HCT116 (cell line): ENCODE results near the gene HMGA1. TPM values are rescaled to one million over a fixed set of nuclear protein-coding genes. Genes with fewer than 3 reads are reported as not detected.

ENCODE experiments used
- ATAC-seq: fragments of 200-7000 bp; cut with Tn5 transposase; 2 replicates; pipeline ENCODE4 v1.9.1; 2020; ENCODE audit warnings: mild to moderate bottlenecking, moderate library complexity
- BruUV-seq: library from RNA; stranded (reverse); fragments of 400-500 nt; replicated peaks from 2 replicates; lab custom pipeline; 2021; lab: Mats Ljungman, UMichigan
- CTCF ChIA-PET: fragments of 300-600 bp; sonication (Branson Sonifier 250); formaldehyde crosslinking; loops from one replicate; lab custom pipeline; 2021; ENCODE audit warnings: antibody characterized with exemption; lab: Charles Lee
- POLR2A ChIA-PET: fragments of 300-600, 350-600 bp; sonication (Branson Sonifier 250); formaldehyde crosslinking; loops from one replicate; lab custom pipeline; 2021; ENCODE audit warnings: antibody characterized with exemption; lab: Charles Lee
- RAD21 ChIA-PET, 2 experiments: fragments of 300-600 bp; sonication (Branson Sonifier 250); formaldehyde crosslinking; loops; one replicate each; lab custom pipeline; 2023; ENCODE audit warnings: low total read pairs in 2 of 2; ENCODE audit not compliant: uncharacterized antibody in 2 of 2, unreplicated experiment in 2 of 2, low non-redundant PET in 1 of 2; lab: Charles Lee
- DNase-seq: peaks from one replicate; pipeline ENCODE4 v3.0.0-alpha.2; 2010; ENCODE audit warnings: low read depth, low spot score
- H2AFZ ChIP-seq: fragments of 200-600 bp; shearing (Covaris generic), sonication (generic); 2 replicates; pipeline ENCODE4 v1.6.1; 2017; ENCODE audit warnings: low read depth, mixed run types, mixed read lengths, antibody characterized with exemption, low read length; ENCODE audit not compliant: poor library complexity, severe bottlenecking
- H3K27ac ChIP-seq: 2 replicates; pipeline ENCODE4 v1.5.1; 2012; ENCODE audit warnings: low read depth, low read length
- H3K27me3 ChIP-seq: fragments of 200-600 bp; sonication (generic); 2 replicates; pipeline ENCODE4 v1.6.1; 2016; ENCODE audit warnings: mixed run types, low read length, mixed read lengths; ENCODE audit not compliant: insufficient read depth
- H3K36me3 ChIP-seq, 2 experiments: fragments of 200-500 bp in 1 of 2; fragments of 200-600 bp in 1 of 2; sonication (Bioruptor generic) in 1 of 2; sonication (generic) in 1 of 2; 2 replicates each; pipeline versions ENCODE4 v1.5.1 to v1.6.1; 2014 to 2016; ENCODE audit warnings: low read length in 2 of 2, inconsistent platforms in 1 of 2, mixed read lengths in 1 of 2, mixed run types in 1 of 2; ENCODE audit not compliant: insufficient read depth in 2 of 2, control insufficient read depth in 1 of 2
- H3K4me1 ChIP-seq, 2 experiments: fragments of 200-600 bp in 1 of 2; sonication (generic) in 1 of 2; 2 replicates each; pipeline versions ENCODE4 v1.5.1 to v1.6.1; 2012 to 2017; ENCODE audit warnings: low read length in 2 of 2, inconsistent platforms in 1 of 2, mild to moderate bottlenecking in 1 of 2, mixed read lengths in 1 of 2, mixed run types in 1 of 2, moderate library complexity in 1 of 2; ENCODE audit not compliant: insufficient read depth in 2 of 2, control insufficient read depth in 1 of 2
- H3K4me2 ChIP-seq: fragments of 200-600 bp; sonication (generic); 2 replicates; pipeline ENCODE4 v1.6.1; 2017; ENCODE audit warnings: mixed run types, low read length, mixed read lengths
- H3K4me3 ChIP-seq, 2 experiments: fragments of 200-600 bp in 1 of 2; sonication (generic) in 1 of 2; replicated peaks in 1 of 2; 2 replicates each; pipeline ENCODE4 v1.5.1; 2011 to 2016; ENCODE audit warnings: low read length in 2 of 2, control low read depth in 1 of 2, low read depth in 1 of 2, mild to moderate bottlenecking in 1 of 2, mixed read lengths in 1 of 2, mixed run types in 1 of 2
- H3K79me2 ChIP-seq: fragments of 200-600 bp; sonication (generic); 2 replicates; pipeline ENCODE4 v1.6.1; 2017; ENCODE audit warnings: mild to moderate bottlenecking, mixed run types, low read length, moderate library complexity, mixed read lengths; ENCODE audit not compliant: insufficient read depth
- H3K9ac ChIP-seq: fragments of 200-600 bp; sonication (generic); 2 replicates; pipeline ENCODE4 v1.6.1; 2016; ENCODE audit warnings: low read length, mixed read lengths
- H3K9me2 ChIP-seq: fragments of 200-600 bp; sonication (generic), shearing (Covaris generic); 2 replicates; pipeline ENCODE4 v1.6.1; 2017; ENCODE audit warnings: mixed run types, mild to moderate bottlenecking, moderate library complexity; ENCODE audit not compliant: insufficient read depth
- H3K9me3 ChIP-seq, 2 experiments: fragments of 200-500 bp in 1 of 2; fragments of 200-600 bp in 1 of 2; sonication (Bioruptor generic) in 1 of 2; sonication (generic) in 1 of 2; 2 replicates each; pipeline ENCODE4 v1.6.1; 2014 to 2017; ENCODE audit warnings: low read length in 2 of 2, mixed read lengths in 2 of 2, inconsistent platforms in 1 of 2, low read depth in 1 of 2, mild to moderate bottlenecking in 1 of 2, mixed run types in 1 of 2, moderate library complexity in 1 of 2; ENCODE audit not compliant: control insufficient read depth in 1 of 2, insufficient read depth in 1 of 2
- H4K20me1 ChIP-seq: fragments of 200-600 bp; sonication (generic), shearing (Covaris generic); 2 replicates; pipeline ENCODE4 v1.6.1; 2017; ENCODE audit warnings: mixed run types, mild to moderate bottlenecking, moderate library complexity; ENCODE audit not compliant: insufficient read depth
- CBX3 ChIP-seq: IDR thresholded peaks from 2 replicates; pipeline ENCODE4 v1.6.1; 2012; ENCODE audit warnings: low read depth
- CEBPB ChIP-seq: IDR thresholded peaks from 2 replicates; pipeline ENCODE4 v1.6.1; 2012; ENCODE audit warnings: low read depth
- CTCF ChIP-seq, 3 experiments: fragments of 200-600 bp in 1 of 3; sonication (generic) in 1 of 3; IDR thresholded peaks in 2 of 3; conservative IDR thresholded peaks in 1 of 3; 2 replicates each; pipeline ENCODE4 v1.5.1; 2012 to 2017; ENCODE audit warnings: low read depth in 2 of 3, low read length in 2 of 3, antibody characterized with exemption in 1 of 3, borderline replicate concordance in 1 of 3, control low read depth in 1 of 3, mild to moderate bottlenecking in 1 of 3, mixed read lengths in 1 of 3, mixed run types in 1 of 3, moderate library complexity in 1 of 3; ENCODE audit not compliant: insufficient read depth in 1 of 3
- EZH2phosphoT487 ChIP-seq: fragments of 200-600 bp; IDR thresholded peaks from 2 replicates; pipeline ENCODE4 v1.6.1; 2018; ENCODE audit warnings: antibody characterized with exemption, borderline replicate concordance
- POLR2A ChIP-seq: IDR thresholded peaks from 2 replicates; pipeline ENCODE4 v1.7.0; 2011; ENCODE audit warnings: borderline replicate concordance; ENCODE audit not compliant: insufficient read depth, insufficient read length; ENCODE audit errors: extremely low read depth
- POLR2AphosphoS5 ChIP-seq: IDR thresholded peaks from 2 replicates; pipeline ENCODE4 v1.6.1; 2011; ENCODE audit warnings: mild to moderate bottlenecking, low read depth, low read length, moderate library complexity
- TCF7L2 ChIP-seq: IDR thresholded peaks from 2 replicates; pipeline ENCODE4 v1.7.0; 2011; ENCODE audit warnings: borderline replicate concordance, inconsistent platforms; ENCODE audit not compliant: insufficient read depth, insufficient read length; ENCODE audit errors: extremely low read depth
- YY1 ChIP-seq: IDR thresholded peaks from 2 replicates; pipeline ENCODE4 v1.6.1; 2011; ENCODE audit warnings: low read length, low read depth, moderate library complexity, mild to moderate bottlenecking; ENCODE audit not compliant: insufficient replicate concordance; ENCODE audit errors: extremely low read depth
- ZBTB33 ChIP-seq: IDR thresholded peaks from 2 replicates; pipeline ENCODE4 v1.6.1; 2011; ENCODE audit warnings: mild to moderate bottlenecking, low read length, moderate library complexity; ENCODE audit not compliant: insufficient replicate concordance; ENCODE audit errors: extremely low read depth
- ZFX ChIP-seq: fragments of 450-650 bp; IDR thresholded peaks from 2 replicates; pipeline ENCODE4 v1.6.1; 2017
- ZNF274 ChIP-seq: fragments of 200-500 bp; sonication (Bioruptor generic); IDR thresholded peaks from 2 replicates; pipeline ENCODE4 v1.6.1; 2014; ENCODE audit warnings: mild to moderate bottlenecking, low read depth, low read length, inconsistent platforms
- intact Hi-C: fragments of 100-400 bp; cut with micrococcal nuclease; formaldehyde crosslinking; loops from 2 replicates; pipeline ENCODE4 v1.10.0; 2022
- total RNA-seq: library from RNA; stranded (reverse); gene quantifications from one replicate; pipeline ENCODE4 v1.2.1, GENCODE V29; 2021; ENCODE audit not compliant: unreplicated experiment

Gene HMGA1
- total RNA-seq, 1 experiment from 2014 or later, result 2,459 TPM

GRCh38 chr6:34248198-34248726, 11.6 kb downstream of the HMGA1 start:
- BruUV-seq, result TSS peak; percentile 67
- H3K4me1 ChIP-seq, result peaks cover 32 to 66% of the 10 kb centered on the region in 2 experiments
- POLR2A ChIA-PET, result interaction anchor here (1.0 to 4.9 kb wide), 9 partner anchors 8 to 212 kb away, joined by 3 to 38 read pairs (median 8); partner anchors contain the start of gene HMGA1

GRCh38 chr6:34248727-34249468, 12.2 kb downstream of the HMGA1 start, which contains the start of gene SMIM29:
Gene SMIM29 (minus strand): TSS chr6:34249006. CDS start chr6:34247791, 1,215 bp downstream.
- Histone ChIP-seq H3K9me2 (no peaks in the 10 kb centered on the region), H3K27me3 (no peaks in the 10 kb centered on the region), H3K9ac (peak within 1 kb of the TSS; percentile 81), H4K20me1 (no peaks in the 10 kb centered on the region), H3K79me2 (peaks cover 5% of the 10 kb centered on the region; the same call in 1 of the 2 replicates), H3K4me3 (peak within 1 kb of the TSS; percentile 80 to 87), H3K36me3 (peaks cover 0 to 9% of the 10 kb centered on the region in 2 experiments; a peak in 1 of 4 replicates), H3K4me1 (peaks cover 26 to 60% of the 10 kb centered on the region in 2 experiments), H3K4me2 (peak within 1 kb of the TSS; percentile 100), H3K27ac (peak within 1 kb of the TSS; percentile 95), H2AFZ (no peak within 1 kb of the TSS), H3K9me3 (no peaks in the 10 kb centered on the region)
- no TSS peak for BruUV-seq
- POLR2A ChIA-PET, result interaction anchor here (0.9 to 4.9 kb wide), 10 partner anchors 9 to 177 kb away, joined by 3 to 38 read pairs (median 6); partner anchors contain the start of genes HMGA1 and RPS10
- ATAC-seq (peak; percentile 60), DNase-seq (peak; percentile 89)
- intact Hi-C loops, result loop anchor here (1.0 to 2.0 kb wide), 3 partner anchors 144 to 360 kb away; partner anchors contain the start of gene NUDT3
- CTCF ChIA-PET, result interaction anchor here (0.6 to 4.9 kb wide), 9 partner anchors 53 to 891 kb away, joined by 3 to 69 read pairs (median 7); no protein-coding TSS in a partner anchor
- RAD21 ChIA-PET, result interaction anchor here (0.5 to 1.9 kb wide), 9 partner anchors 53 to 361 kb away, joined by 3 to 7 read pairs (median 3); no protein-coding TSS in a partner anchor
- TF ChIP-seq CTCF (IDR thresholded peaks at IDR 0.05 in 2 of 3, conservative IDR thresholded peaks at IDR 0.05 in 1 of 3; ENCODE audit: borderline replicate concordance in 1 of 3, insufficient read depth in 1 of 3, low read depth in 2 of 3, low read length in 2 of 3) (peak in 2 of 3 experiments; percentile 71 to 84; a peak in 4 of 6 replicates), POLR2A (no peak), ZBTB33 (peak; percentile 9), ZFX (peak; percentile 51), EZH2phosphoT487 (no peak), TCF7L2 (peak; percentile 98), POLR2AphosphoS5 (peak; percentile 66)

More at GRCh38 chr6:34248198-34248726, 11.6 kb downstream of the HMGA1 start:
- no peaks in the 10 kb centered on the region for H3K9me3 ChIP-seq
- ChIA-PET CTCF (interaction anchor here (1.0 to 4.9 kb wide), 5 partner anchors 53 to 892 kb away, joined by 3 to 69 read pairs (median 7); no protein-coding TSS in a partner anchor), RAD21 (interaction anchor here (0.6 to 1.9 kb wide), 3 partner anchors 52 to 167 kb away, joined by 3 to 7 read pairs (median 5); no protein-coding TSS in a partner anchor)
- ATAC-seq (peak; percentile 10), DNase-seq (no peak)
- H2AFZ ChIP-seq, result no peak overlapping the region
- peak overlapping the region; percentile 100 for H3K4me2 ChIP-seq
- peak overlapping the region; percentile 81 for H3K9ac ChIP-seq
- intact Hi-C loops, result loop anchor here (2.0 kb wide), 1 partner anchor 145 kb away; the partner anchor contains the start of gene NUDT3
- 0 out of 2 replicates have a peak, but pooled peaks cover 4% of the 10 kb centered on the region for H4K20me1 ChIP-seq
- H3K9me2 ChIP-seq, result no peaks in the 10 kb centered on the region
- TF ChIP-seq POLR2AphosphoS5, result 0 out of 2 replicates have a peak, but pooled peaks have one; percentile 27
- no peak for TF ChIP-seq ZNF274
- no peak for TF ChIP-seq CBX3
- no peak for TF ChIP-seq POLR2A
- TF ChIP-seq YY1, result no peak
- TF ChIP-seq CEBPB, result no peak
- H3K36me3 ChIP-seq, result peaks cover 0 to 9% of the 10 kb centered on the region in 2 experiments; a peak in 1 of 4 replicates
- H3K27me3 ChIP-seq, result no peaks in the 10 kb centered on the region
- H3K27ac ChIP-seq, result peak overlapping the region; percentile 95
- H3K4me3 ChIP-seq, result peak overlapping the region; percentile 80 to 87
- H3K79me2 ChIP-seq, result peaks cover 11% of the 10 kb centered on the region; the same call in 1 of the 2 replicates
